ENCODE results near the gene CYREN. TPM values are rescaled to one million over a fixed set of nuclear protein-coding genes. Genes with fewer than 3 reads are reported as not detected.
A peak's percentile ranks its signal among the peaks of the same experiment; 100 is the strongest.

Gene CYREN
- total and polyA plus RNA-seq, 2 of the 13 experiments (the other 11 are each of a cell fraction or from before 2014, with no cell fraction given), result 20.7 to 60.7 TPM

DNA sequence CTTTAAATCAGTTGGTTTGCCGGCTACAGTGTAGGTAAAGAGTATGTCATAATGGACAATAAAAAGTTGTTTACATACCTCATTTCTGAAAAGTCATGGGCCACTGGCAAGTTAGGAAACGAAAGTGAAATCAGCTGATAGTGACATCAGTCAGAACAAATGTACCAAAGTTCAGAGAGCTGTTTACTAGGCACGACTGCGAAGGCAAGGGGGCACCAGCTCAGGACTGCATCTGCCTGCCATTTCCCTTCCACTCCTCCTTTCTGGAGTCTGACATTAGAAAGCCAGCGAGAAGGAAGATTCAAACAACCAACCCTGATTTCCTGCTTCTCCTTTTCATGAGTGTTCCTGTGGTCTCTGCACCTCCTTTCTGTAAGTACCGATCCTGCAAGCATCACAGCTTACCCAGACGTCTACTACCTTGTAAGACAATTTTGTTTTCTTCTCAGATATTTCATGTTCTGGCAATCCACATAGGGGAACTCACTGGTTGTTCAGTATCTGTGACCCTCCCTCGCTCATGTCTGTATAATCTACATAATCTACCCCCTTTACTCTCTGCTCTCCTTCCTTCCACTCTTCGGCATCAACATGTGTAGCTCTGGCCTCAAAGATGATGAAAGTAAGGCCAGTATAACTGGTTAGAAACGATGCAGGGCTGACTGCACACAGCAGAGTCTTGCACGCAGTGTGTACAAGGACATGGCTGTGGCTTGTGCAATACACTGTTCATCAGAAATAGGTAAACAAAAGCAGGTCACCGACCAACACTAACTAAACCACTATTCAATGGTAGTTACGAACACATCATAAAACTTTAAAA, 22.4 kb downstream of the CYREN start, which contains the start of gene TMEM140 (continued):
- no peak for TF ChIP-seq ZNF83 (CRISPR knock-in tag; IDR thresholded peaks at IDR 0.05; ENCODE audit: borderline replicate concordance)
- no peak for TF ChIP-seq ZNF746 (CRISPR knock-in tag; IDR thresholded peaks at IDR 0.05)
- no peak for TF ChIP-seq ZNF333 (CRISPR knock-in tag; IDR thresholded peaks at IDR 0.05; ENCODE audit: borderline replicate concordance)
- TF ChIP-seq SSRP1 (CRISPR knock-in tag; IDR thresholded peaks at IDR 0.05), result no peak
- no peak for TF ChIP-seq LCORL (IDR thresholded peaks at IDR 0.05)
- peak; percentile 54; the same call in 1 of the 2 replicates for TF ChIP-seq LCORL (CRISPR knock-in tag; IDR thresholded peaks at IDR 0.05)
- TF ChIP-seq, protein P1, sequence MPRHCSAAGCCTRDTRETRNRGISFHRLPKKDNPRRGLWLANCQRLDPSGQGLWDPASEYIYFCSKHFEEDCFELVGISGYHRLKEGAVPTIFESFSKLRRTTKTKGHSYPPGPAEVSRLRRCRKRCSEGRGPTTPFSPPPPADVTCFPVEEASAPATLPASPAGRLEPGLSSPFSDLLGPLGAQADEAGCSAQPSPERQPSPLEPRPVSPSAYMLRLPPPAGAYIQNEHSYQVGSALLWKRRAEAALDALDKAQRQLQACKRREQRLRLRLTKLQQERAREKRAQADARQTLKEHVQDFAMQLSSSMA (CRISPR knock-in tag; IDR thresholded peaks at IDR 0.05), result no peak
- peak; percentile 71 for TF ChIP-seq ZNF501 (CRISPR knock-in tag; IDR thresholded peaks at IDR 0.05)
- no peak for TF ChIP-seq ZNF674 (CRISPR knock-in tag; IDR thresholded peaks at IDR 0.05; ENCODE audit: low read depth)
- TF ChIP-seq, protein P2, sequence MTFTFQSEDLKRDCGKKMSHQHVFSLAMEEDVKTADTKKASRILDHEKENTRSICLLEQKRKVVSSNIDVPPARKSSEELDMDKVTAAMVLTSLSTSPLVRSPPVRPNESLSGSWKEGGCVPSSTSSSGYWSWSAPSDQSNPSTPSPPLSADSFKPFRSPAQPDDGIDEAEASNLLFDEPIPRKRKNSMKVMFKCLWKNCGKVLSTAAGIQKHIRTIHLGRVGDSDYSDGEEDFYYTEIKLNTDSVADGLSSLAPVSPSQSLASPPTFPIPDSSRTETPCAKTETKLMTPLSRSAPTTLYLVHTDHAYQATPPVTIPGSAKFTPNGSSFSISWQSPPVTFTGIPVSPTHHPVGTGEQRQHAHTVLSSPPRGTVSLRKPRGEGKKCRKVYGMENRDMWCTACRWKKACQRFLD (CRISPR knock-in tag; IDR thresholded peaks at IDR 0.05; ENCODE audit: borderline replicate concordance), result no peak
- no peak for TF ChIP-seq ZNF274 (CRISPR knock-in tag; IDR thresholded peaks at IDR 0.05)
- no peak for TF ChIP-seq ZNF225 (CRISPR knock-in tag; IDR thresholded peaks at IDR 0.05)
- TF ChIP-seq, protein P3, sequence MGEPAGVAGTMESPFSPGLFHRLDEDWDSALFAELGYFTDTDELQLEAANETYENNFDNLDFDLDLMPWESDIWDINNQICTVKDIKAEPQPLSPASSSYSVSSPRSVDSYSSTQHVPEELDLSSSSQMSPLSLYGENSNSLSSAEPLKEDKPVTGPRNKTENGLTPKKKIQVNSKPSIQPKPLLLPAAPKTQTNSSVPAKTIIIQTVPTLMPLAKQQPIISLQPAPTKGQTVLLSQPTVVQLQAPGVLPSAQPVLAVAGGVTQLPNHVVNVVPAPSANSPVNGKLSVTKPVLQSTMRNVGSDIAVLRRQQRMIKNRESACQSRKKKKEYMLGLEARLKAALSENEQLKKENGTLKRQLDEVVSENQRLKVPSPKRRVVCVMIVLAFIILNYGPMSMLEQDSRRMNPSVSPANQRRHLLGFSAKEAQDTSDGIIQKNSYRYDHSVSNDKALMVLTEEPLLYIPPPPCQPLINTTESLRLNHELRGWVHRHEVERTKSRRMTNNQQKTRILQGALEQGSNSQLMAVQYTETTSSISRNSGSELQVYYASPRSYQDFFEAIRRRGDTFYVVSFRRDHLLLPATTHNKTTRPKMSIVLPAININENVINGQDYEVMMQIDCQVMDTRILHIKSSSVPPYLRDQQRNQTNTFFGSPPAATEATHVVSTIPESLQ (CRISPR knock-in tag; conservative IDR thresholded peaks at IDR 0.05), result no peak
- TF ChIP-seq, protein P4, sequence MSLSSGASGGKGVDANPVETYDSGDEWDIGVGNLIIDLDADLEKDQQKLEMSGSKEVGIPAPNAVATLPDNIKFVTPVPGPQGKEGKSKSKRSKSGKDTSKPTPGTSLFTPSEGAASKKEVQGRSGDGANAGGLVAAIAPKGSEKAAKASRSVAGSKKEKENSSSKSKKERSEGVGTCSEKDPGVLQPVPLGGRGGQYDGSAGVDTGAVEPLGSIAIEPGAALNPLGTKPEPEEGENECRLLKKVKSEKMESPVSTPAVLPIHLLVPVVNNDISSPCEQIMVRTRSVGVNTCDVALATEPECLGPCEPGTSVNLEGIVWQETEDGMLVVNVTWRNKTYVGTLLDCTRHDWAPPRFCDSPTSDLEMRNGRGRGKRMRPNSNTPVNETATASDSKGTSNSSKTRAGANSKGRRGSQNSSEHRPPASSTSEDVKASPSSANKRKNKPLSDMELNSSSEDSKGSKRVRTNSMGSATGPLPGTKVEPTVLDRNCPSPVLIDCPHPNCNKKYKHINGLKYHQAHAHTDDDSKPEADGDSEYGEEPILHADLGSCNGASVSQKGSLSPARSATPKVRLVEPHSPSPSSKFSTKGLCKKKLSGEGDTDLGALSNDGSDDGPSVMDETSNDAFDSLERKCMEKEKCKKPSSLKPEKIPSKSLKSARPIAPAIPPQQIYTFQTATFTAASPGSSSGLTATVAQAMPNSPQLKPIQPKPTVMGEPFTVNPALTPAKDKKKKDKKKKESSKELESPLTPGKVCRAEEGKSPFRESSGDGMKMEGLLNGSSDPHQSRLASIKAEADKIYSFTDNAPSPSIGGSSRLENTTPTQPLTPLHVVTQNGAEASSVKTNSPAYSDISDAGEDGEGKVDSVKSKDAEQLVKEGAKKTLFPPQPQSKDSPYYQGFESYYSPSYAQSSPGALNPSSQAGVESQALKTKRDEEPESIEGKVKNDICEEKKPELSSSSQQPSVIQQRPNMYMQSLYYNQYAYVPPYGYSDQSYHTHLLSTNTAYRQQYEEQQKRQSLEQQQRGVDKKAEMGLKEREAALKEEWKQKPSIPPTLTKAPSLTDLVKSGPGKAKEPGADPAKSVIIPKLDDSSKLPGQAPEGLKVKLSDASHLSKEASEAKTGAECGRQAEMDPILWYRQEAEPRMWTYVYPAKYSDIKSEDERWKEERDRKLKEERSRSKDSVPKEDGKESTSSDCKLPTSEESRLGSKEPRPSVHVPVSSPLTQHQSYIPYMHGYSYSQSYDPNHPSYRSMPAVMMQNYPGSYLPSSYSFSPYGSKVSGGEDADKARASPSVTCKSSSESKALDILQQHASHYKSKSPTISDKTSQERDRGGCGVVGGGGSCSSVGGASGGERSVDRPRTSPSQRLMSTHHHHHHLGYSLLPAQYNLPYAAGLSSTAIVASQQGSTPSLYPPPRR (CRISPR knock-in tag; IDR thresholded peaks at IDR 0.05; ENCODE audit: borderline replicate concordance), result peak; percentile 63; the same call in 1 of the 2 replicates
- TF ChIP-seq MXD4 (CRISPR knock-in tag; IDR thresholded peaks at IDR 0.05), result no peak; the same call in 1 of the 2 replicates
- no peak; the same call in 1 of the 2 replicates for TF ChIP-seq TOE1 (CRISPR knock-in tag; IDR thresholded peaks at IDR 0.05)
- TF ChIP-seq, protein P5, sequence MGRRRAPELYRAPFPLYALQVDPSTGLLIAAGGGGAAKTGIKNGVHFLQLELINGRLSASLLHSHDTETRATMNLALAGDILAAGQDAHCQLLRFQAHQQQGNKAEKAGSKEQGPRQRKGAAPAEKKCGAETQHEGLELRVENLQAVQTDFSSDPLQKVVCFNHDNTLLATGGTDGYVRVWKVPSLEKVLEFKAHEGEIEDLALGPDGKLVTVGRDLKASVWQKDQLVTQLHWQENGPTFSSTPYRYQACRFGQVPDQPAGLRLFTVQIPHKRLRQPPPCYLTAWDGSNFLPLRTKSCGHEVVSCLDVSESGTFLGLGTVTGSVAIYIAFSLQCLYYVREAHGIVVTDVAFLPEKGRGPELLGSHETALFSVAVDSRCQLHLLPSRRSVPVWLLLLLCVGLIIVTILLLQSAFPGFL (CRISPR knock-in tag; IDR thresholded peaks at IDR 0.05), result no peak
- no peak for TF ChIP-seq NBN (conservative IDR thresholded peaks at IDR 0.05)
